HG03108 (cell line): ENCODE data around the gene PRUNE2.
A peak's percentile ranks its signal among the peaks of the same experiment; 100 is the strongest.

ENCODE experiments used
- ATAC-seq: cut with Tn5 transposase; IDR thresholded peaks from one replicate; pipeline ENCODE4 v1.9.1; 2021; ENCODE audit warnings: moderate library complexity; ENCODE audit not compliant: unreplicated experiment

Gene PRUNE2

GRCh38 chr9:76630916-76631315 is 275.0 kb downstream of the PRUNE2 start:
- no peak for ATAC-seq

GRCh38 chr9:76629205-76629990 is 276.5 kb downstream of the PRUNE2 start:
- no peak for ATAC-seq

- no peak for ATAC-seq
Observed at GRCh38 chr9:76628155-76628554, 277.8 kb downstream of the PRUNE2 start.

GRCh38 chr9:76626980-76627379 is 278.9 kb downstream of the PRUNE2 start:
- ATAC-seq: no peak

- no peak for ATAC-seq
Observed at GRCh38 chr9:76626141-76626540, 279.8 kb downstream of the PRUNE2 start.

- peak; percentile 92 for ATAC-seq
Observed at GRCh38 chr9:76624391-76625048, 281.4 kb downstream of the PRUNE2 start.

- ATAC-seq: no peak
Observed at GRCh38 chr9:76620996-76621395, 284.9 kb downstream of the PRUNE2 start.

GRCh38 chr9:76620581-76620980 is 285.3 kb downstream of the PRUNE2 start:
- ATAC-seq: no peak

GRCh38 chr9:76619640-76620039 is 286.3 kb downstream of the PRUNE2 start:
- ATAC-seq: no peak

- ATAC-seq: no peak
Observed at GRCh38 chr9:76619197-76619596, 286.7 kb downstream of the PRUNE2 start.

GRCh38 chr9:76618762-76619161 is 287.2 kb downstream of the PRUNE2 start:
- no peak for ATAC-seq

- ATAC-seq: no peak
Observed at GRCh38 chr9:76617497-76618175, 288.3 kb downstream of the PRUNE2 start.

GRCh38 chr9:76616780-76617179 is 289.1 kb downstream of the PRUNE2 start:
- ATAC-seq: no peak

GRCh38 chr9:76615177-76615603 is 290.7 kb downstream of the PRUNE2 start:
- ATAC-seq: no peak

- no peak for ATAC-seq
Observed at GRCh38 chr9:76613974-76614373, 291.9 kb downstream of the PRUNE2 start.

GRCh38 chr9:76613150-76613781 is 292.6 kb downstream of the PRUNE2 start:
- no peak for ATAC-seq

- no peak for ATAC-seq
Observed at GRCh38 chr9:76610011-76610352, 295.9 kb downstream of the PRUNE2 start.

- ATAC-seq: no peak
Observed at GRCh38 chr9:76609285-76610010, 296.5 kb downstream of the PRUNE2 start.

GRCh38 chr9:76608575-76609273 is 297.2 kb downstream of the PRUNE2 start:
- ATAC-seq: no peak

GRCh38 chr9:76607730-76608436 is 298.0 kb downstream of the PRUNE2 start:
- no peak for ATAC-seq
